HK-2 (cell line): ENCODE measurements around the gene ERCC1.

Experiments
- DNase-seq: peaks from one replicate; pipeline ENCODE4 v3.0.0-alpha.2; 2018; ENCODE audit not compliant: unreplicated experiment

The ERCC1 gene

GRCh38 chr19:45364696-45365095, 59.0 kb downstream of the ERCC1 start:
- DNase-seq: no peak

GRCh38 chr19:45363861-45364459, 59.8 kb downstream of the ERCC1 start:
- no peak for DNase-seq

DNA sequence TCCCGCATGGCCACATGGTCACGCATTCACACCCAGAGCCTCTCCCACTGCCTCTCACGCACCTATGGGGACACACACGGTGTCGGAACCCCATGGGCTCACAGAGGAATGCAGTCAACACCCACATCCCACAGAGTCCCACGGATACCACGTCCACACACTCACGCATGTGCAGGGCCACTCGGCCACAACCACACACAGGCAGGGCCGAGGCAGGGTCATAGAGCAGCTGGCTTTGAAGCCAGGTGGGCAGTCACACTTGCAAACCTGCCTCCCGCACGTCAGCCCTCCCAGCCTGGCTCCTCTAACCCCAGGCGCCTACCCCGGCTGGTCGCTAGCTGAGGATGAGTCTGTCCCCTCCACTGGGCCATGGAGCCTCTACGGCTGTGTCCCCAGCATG, 61.4 kb downstream of the ERCC1 start:
- DNase-seq: no peak

DNA sequence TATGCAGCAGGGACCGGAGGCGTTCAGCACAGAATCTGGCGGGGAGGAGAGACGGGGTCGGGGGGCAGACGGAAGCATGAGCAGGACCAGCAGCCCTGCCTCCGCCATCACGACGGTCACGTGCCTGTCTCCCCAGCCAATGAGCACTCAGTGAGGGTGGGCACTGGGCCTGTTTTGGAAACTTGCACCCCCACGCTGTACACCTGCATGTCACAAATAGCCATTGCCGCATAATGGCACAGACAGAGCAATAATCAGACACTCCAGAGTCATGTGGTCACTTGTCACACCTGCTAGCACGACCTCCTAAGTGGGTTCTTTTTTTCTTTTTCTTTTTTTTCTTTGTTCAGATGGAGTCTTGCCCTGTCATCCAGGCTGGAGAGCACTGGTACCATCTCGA, 62.1 kb downstream of the ERCC1 start:
- DNase-seq: no peak

- no peak for DNase-seq
Observed at GRCh38 chr19:45358213-45358792, 65.4 kb downstream of the ERCC1 start.

DNA sequence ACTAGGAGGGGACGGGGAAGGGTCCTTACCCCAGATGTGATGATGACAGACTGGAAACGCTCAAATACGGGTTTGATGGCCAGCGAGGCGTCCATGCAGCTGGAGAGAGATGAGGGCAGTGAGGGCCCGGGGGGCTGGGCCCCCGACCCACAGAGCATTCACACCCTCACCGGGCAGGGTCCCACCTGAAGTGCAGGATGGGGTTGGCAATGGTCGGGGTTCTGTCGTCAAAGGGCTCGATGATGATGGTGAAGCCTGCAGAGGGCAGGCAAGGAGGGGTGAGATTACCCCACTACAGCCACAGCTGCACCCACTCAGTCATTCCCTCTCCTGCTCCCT, 66.3 kb downstream of the ERCC1 start:
- DNase-seq: no peak
